Measurements from ENCODE around the gene AP1S2.

The AP1S2 gene

GRCh38 chrX:15894724-15895123 is 40.1 kb upstream of the AP1S2 start:
- Histone ChIP-seq H3K9me3 (ENCODE audit: insufficient read depth, low read depth, low read length) (no peaks in the 10 kb centered on the region), H3F3A (ENCODE audit: low read depth) (no peaks in the 10 kb centered on the region), H2AFZ (ENCODE audit: low read length) (no peak overlapping the region), H4K20me1 (ENCODE audit: insufficient read depth, low read length, poor library complexity, severe bottlenecking) (no peaks in the 10 kb centered on the region), H3K4me3 (ENCODE audit: low read length, poor library complexity, severe bottlenecking) (no peak overlapping the region), H3K4me2 (ENCODE audit: low read depth, low read length, poor library complexity, severe bottlenecking) (no peak overlapping the region), H3K36me3 (ENCODE audit: insufficient read depth, low read length) (no peaks in the 10 kb centered on the region), H3K4me1 (ENCODE audit: insufficient read depth, low read length, poor library complexity, severe bottlenecking) (no peaks in the 10 kb centered on the region), H3K9me2 (replicated peaks; ENCODE audit: low read depth, low read length) (no peaks in the 10 kb centered on the region), H3K27me3 (ENCODE audit: insufficient read depth, low read length, poor library complexity, severe bottlenecking) (no peaks in the 10 kb centered on the region), H3K9ac (ENCODE audit: low read depth, low read length, poor library complexity, severe bottlenecking) (no peak overlapping the region), H3K79me2 (ENCODE audit: insufficient read depth, low read length) (no peaks in the 10 kb centered on the region)
- TF ChIP-seq CTCF (conservative IDR thresholded peaks at IDR 0.05; ENCODE audit: low read length) (no peak), EZH2phosphoT487 (IDR thresholded peaks at IDR 0.05; ENCODE audit: borderline replicate concordance) (no peak)

GRCh38 chrX:15890463-15890862 is 35.9 kb upstream of the AP1S2 start:
- Histone ChIP-seq H3K4me1 (ENCODE audit: insufficient read depth, low read length, poor library complexity, severe bottlenecking) (peaks cover 9% of the 10 kb centered on the region), H2AFZ (ENCODE audit: low read length) (no peak overlapping the region), H4K20me1 (ENCODE audit: insufficient read depth, low read length, poor library complexity, severe bottlenecking) (no peaks in the 10 kb centered on the region), H3K79me2 (ENCODE audit: insufficient read depth, low read length) (no peaks in the 10 kb centered on the region), H3K4me3 (ENCODE audit: low read length, poor library complexity, severe bottlenecking) (no peak overlapping the region), H3K9me3 (ENCODE audit: insufficient read depth, low read depth, low read length) (no peaks in the 10 kb centered on the region), H3K36me3 (ENCODE audit: insufficient read depth, low read length) (no peaks in the 10 kb centered on the region), H3K27me3 (ENCODE audit: insufficient read depth, low read length, poor library complexity, severe bottlenecking) (no peaks in the 10 kb centered on the region), H3K9ac (ENCODE audit: low read depth, low read length, poor library complexity, severe bottlenecking) (no peak overlapping the region), H3F3A (ENCODE audit: low read depth) (no peaks in the 10 kb centered on the region), H3K9me2 (replicated peaks; ENCODE audit: low read depth, low read length) (no peaks in the 10 kb centered on the region), H3K4me2 (ENCODE audit: low read depth, low read length, poor library complexity, severe bottlenecking) (no peak overlapping the region)
- TF ChIP-seq EZH2phosphoT487 (IDR thresholded peaks at IDR 0.05; ENCODE audit: borderline replicate concordance) (no peak), CTCF (conservative IDR thresholded peaks at IDR 0.05; ENCODE audit: low read length) (no peak)

GRCh38 chrX:15888062-15888461 is 33.4 kb upstream of the AP1S2 start:
- no peaks in the 10 kb centered on the region for H3F3A ChIP-seq (ENCODE audit: low read depth)
- H3K4me2 ChIP-seq (ENCODE audit: low read depth, low read length, poor library complexity, severe bottlenecking), result no peak overlapping the region
- H4K20me1 ChIP-seq (ENCODE audit: insufficient read depth, low read length, poor library complexity, severe bottlenecking), result no peaks in the 10 kb centered on the region
- no peaks in the 10 kb centered on the region for H3K9me3 ChIP-seq (ENCODE audit: insufficient read depth, low read depth, low read length)
- H3K4me3 ChIP-seq (ENCODE audit: low read length, poor library complexity, severe bottlenecking), result no peak overlapping the region
- no peak for TF ChIP-seq EZH2phosphoT487 (IDR thresholded peaks at IDR 0.05; ENCODE audit: borderline replicate concordance)
- TF ChIP-seq CTCF (conservative IDR thresholded peaks at IDR 0.05; ENCODE audit: low read length), result no peak
- no peaks in the 10 kb centered on the region for H3K36me3 ChIP-seq (ENCODE audit: insufficient read depth, low read length)
- no peaks in the 10 kb centered on the region for H3K9me2 ChIP-seq (replicated peaks; ENCODE audit: low read depth, low read length)
- H3K79me2 ChIP-seq (ENCODE audit: insufficient read depth, low read length), result no peaks in the 10 kb centered on the region
- H3K27me3 ChIP-seq (ENCODE audit: insufficient read depth, low read length, poor library complexity, severe bottlenecking), result no peaks in the 10 kb centered on the region
- peak overlapping the region; percentile 49; the same call in 1 of the 2 replicates for H2AFZ ChIP-seq (ENCODE audit: low read length)
- no peak overlapping the region for H3K9ac ChIP-seq (ENCODE audit: low read depth, low read length, poor library complexity, severe bottlenecking)
- peaks cover 17% of the 10 kb centered on the region for H3K4me1 ChIP-seq (ENCODE audit: insufficient read depth, low read length, poor library complexity, severe bottlenecking)

Measured in Loucy (cell line).